T-cell (primary cell): ENCODE measurements around the gene RAE1. TPM values are rescaled to one million over a fixed set of nuclear protein-coding genes. Genes with fewer than 3 reads are reported as not detected.

ENCODE experiments used
- ATAC-seq, 4 experiments: fragments of 200-7000 bp in 3 of 4; fragments of 150-1000 bp in 1 of 4; cut with Tn5 transposase; replicated peaks in 1 of 4; 1 replicate in 3 of 4; 2 replicates in 1 of 4; pipeline ENCODE4 v1.10.0; 2021; ENCODE audit warnings: moderate library complexity in 3 of 4, mild to moderate bottlenecking in 2 of 4, moderate number of reproducible peaks in 1 of 4
- CTCF ChIA-PET, 2 donors: fragments of 300-600 bp; sonication (Branson Sonifier 250); formaldehyde crosslinking; loops; one replicate each; lab custom pipeline; 2022; ENCODE audit warnings: antibody characterized with exemption in 2 of 2; lab: Charles Lee
- POLR2A ChIA-PET, 2 donors: fragments of 300-600 bp; sonication (Branson Sonifier 250); formaldehyde crosslinking; loops; one replicate each; lab custom pipeline; 2022; ENCODE audit warnings: antibody characterized with exemption in 2 of 2; lab: Charles Lee
- DNase-seq, 35 experiments: peaks; one replicate each; pipeline versions ENCODE4 v3.0.0 to v3.0.0-alpha.2; 2013 to 2023
- H3K27ac ChIP-seq: one replicate; pipeline ENCODE4 v1.5.1; 2013; ENCODE audit warnings: low read length
- H3K27me3 ChIP-seq, 2 experiments: replicated peaks in 1 of 2; 1 replicate in 1 of 2; 2 replicates in 1 of 2; pipeline versions ENCODE4 v1.6.1 to v1.7.0; 2013; ENCODE audit warnings: low read length in 1 of 2, mixed read lengths in 1 of 2; ENCODE audit not compliant: control insufficient read depth in 2 of 2, insufficient read depth in 2 of 2; ENCODE audit errors: extremely low read depth in 1 of 2
- H3K36me3 ChIP-seq, 2 donors: 1 replicate in 1 of 2; 2 replicates in 1 of 2; pipeline versions ENCODE4 v1.6.1 to v1.7.0; 2013; ENCODE audit warnings: low read length in 1 of 2; ENCODE audit not compliant: control insufficient read depth in 2 of 2, insufficient read depth in 1 of 2; ENCODE audit errors: extremely low read depth in 1 of 2
- H3K4me1 ChIP-seq, 2 experiments: 1 replicate in 1 of 2; 2 replicates in 1 of 2; pipeline versions ENCODE4 v1.6.1 to v1.7.0; 2013; ENCODE audit warnings: low read length in 2 of 2, mixed read lengths in 1 of 2; ENCODE audit not compliant: insufficient read depth in 2 of 2, control insufficient read depth in 1 of 2; ENCODE audit errors: extremely low read depth in 1 of 2
- H3K4me3 ChIP-seq, 2 donors: 1 replicate in 1 of 2; 2 replicates in 1 of 2; pipeline versions ENCODE4 v1.5.1 to v1.7.0; 2013; ENCODE audit warnings: mild to moderate bottlenecking in 2 of 2, low read length in 1 of 2, moderate library complexity in 1 of 2; ENCODE audit not compliant: control insufficient read depth in 1 of 2; ENCODE audit errors: extremely low read depth in 1 of 2
- H3K9me3 ChIP-seq: 2 replicates; pipeline ENCODE4 v1.7.0; 2013
- H3K27ac Mint-ChIP-seq, 2 donors: one replicate each; pipeline ENCODE4 v1.8.0; 2020 to 2021; ENCODE audit warnings: mild to moderate bottlenecking in 2 of 2, mixed read lengths in 2 of 2
- H3K27me3 Mint-ChIP-seq, 2 donors: one replicate each; pipeline ENCODE4 v1.8.0; 2021 to 2022; ENCODE audit warnings: mixed read lengths in 2 of 2
- H3K36me3 Mint-ChIP-seq: one replicate; pipeline ENCODE4 v1.8.0; 2021; ENCODE audit warnings: mixed read lengths
- H3K4me1 Mint-ChIP-seq, 3 donors: one replicate each; pipeline ENCODE4 v1.8.0; 2020 to 2022; ENCODE audit warnings: mixed read lengths in 3 of 3, mild to moderate bottlenecking in 1 of 3
- H3K4me3 Mint-ChIP-seq, 3 donors: one replicate each; pipeline ENCODE4 v1.8.0; 2020 to 2022; ENCODE audit warnings: mild to moderate bottlenecking in 3 of 3, mixed read lengths in 3 of 3, moderate library complexity in 3 of 3
- H3K9me3 Mint-ChIP-seq, 3 donors: one replicate each; pipeline ENCODE4 v1.8.0; 2020 to 2022; ENCODE audit warnings: mixed read lengths in 3 of 3
- WGBS: methylation state at CpG from one replicate; pipeline ENCODE4 v1.1.5; 2013; ENCODE audit warnings: missing lambda C conversion rate; ENCODE audit not compliant: insufficient coverage; 5-methylcytosine and 5-hydroxymethylcytosine counted together
- total RNA-seq, 35 experiments: library from RNA in 6 of 35; stranded (reverse) in 6 of 35; fragments of 120-200 nt in 1 of 35; gene quantifications; one replicate each; pipeline versions ENCODE4 v1.2.1 to v1.2.4 and lab custom pipeline; 2013 to 2026

The RAE1 gene
- total RNA-seq, 5 donors from 2014 or later (not counting 1 experiment from before 2014, with no cell fraction given), result 29.0 to 41.1 (median 29.4) TPM

GRCh38 chr20:57313230-57313629 is 37.8 kb upstream of the RAE1 start:
- no peak overlapping the region for H3K4me3 Mint-ChIP-seq
- H3K4me1 ChIP-seq, result peaks cover 0 to 2% of the 10 kb centered on the region in 2 experiments
- H3K36me3 Mint-ChIP-seq, result no peaks in the 10 kb centered on the region
- H3K9me3 ChIP-seq, result no peaks in the 10 kb centered on the region
- no peaks in the 10 kb centered on the region for H3K4me1 Mint-ChIP-seq
- WGBS, result 29% methylated on average over 1 of the region's 5 CpGs
- CTCF ChIA-PET, result no interaction called here
- no peaks in the 10 kb centered on the region for H3K36me3 ChIP-seq
- no peaks in the 10 kb centered on the region for H3K9me3 Mint-ChIP-seq
- POLR2A ChIA-PET, result no interaction called here
- no peak overlapping the region for H3K27ac Mint-ChIP-seq
- ATAC-seq (no peak), DNase-seq (no peak)
- H3K4me3 ChIP-seq, result no peak overlapping the region
- no peak overlapping the region for H3K27ac ChIP-seq
- H3K27me3 ChIP-seq, result peaks cover 0 to 27% of the 10 kb centered on the region in 2 experiments
- H3K27me3 Mint-ChIP-seq, result peaks cover 13 to 15% of the 10 kb centered on the region in 2 donors

DNA sequence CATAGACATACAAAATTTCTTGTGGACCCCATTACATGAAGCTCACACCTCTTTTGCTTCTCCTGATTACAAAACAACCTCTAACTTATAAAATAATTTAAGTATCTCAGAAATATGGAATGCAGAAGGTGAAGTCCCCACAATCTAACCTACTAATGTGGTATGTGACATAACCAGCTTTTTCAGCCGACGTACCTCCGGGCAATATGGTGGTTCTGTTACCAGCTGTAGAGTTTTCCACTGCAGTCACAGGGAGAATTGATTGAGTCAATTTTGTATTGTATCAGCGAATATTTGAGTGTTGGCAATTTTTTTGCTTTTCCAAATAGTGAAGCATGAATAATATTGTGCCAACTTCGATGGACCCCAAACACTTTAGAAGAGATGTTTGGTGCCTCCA is 37.1 kb upstream of the RAE1 start:
- no peaks in the 10 kb centered on the region for H3K9me3 ChIP-seq
- Mint-ChIP-seq H3K27ac (no peak overlapping the region), H3K36me3 (no peaks in the 10 kb centered on the region), H3K9me3 (no peaks in the 10 kb centered on the region), H3K4me1 (no peaks in the 10 kb centered on the region), H3K27me3 (peaks cover 14 to 19% of the 10 kb centered on the region in 2 donors), H3K4me3 (no peak overlapping the region)
- no peak for DNase-seq
- peaks cover 0 to 25% of the 10 kb centered on the region in 2 experiments for H3K27me3 ChIP-seq
- CTCF ChIA-PET, result interaction anchor here in 1 of 2 donors (0.6 kb wide), 1 partner anchor 20 kb away, joined by 3 read pairs; no protein-coding TSS in a partner anchor
- ATAC-seq, result no peak
- POLR2A ChIA-PET, result no interaction called here
- no CpG with 5 or more reads among the region's 5 CpGs for WGBS
- H3K4me1 ChIP-seq, result peaks cover 0 to 4% of the 10 kb centered on the region in 2 experiments
- H3K27ac ChIP-seq, result no peak overlapping the region
- no peak overlapping the region for H3K4me3 ChIP-seq
- no peaks in the 10 kb centered on the region for H3K36me3 ChIP-seq

GRCh38 chr20:57315083-57315975 is 35.7 kb upstream of the RAE1 start:
- WGBS, result 70% methylated on average over 4 of the region's 8 CpGs
- Histone ChIP-seq H3K4me3 (no peak overlapping the region), H3K9me3 (no peaks in the 10 kb centered on the region), H3K36me3 (no peaks in the 10 kb centered on the region), H3K27ac (no peak overlapping the region), H3K4me1 (peaks cover 0 to 4% of the 10 kb centered on the region in 2 experiments), H3K27me3 (peaks cover 0 to 23% of the 10 kb centered on the region in 2 experiments)
- no peak for DNase-seq
- CTCF ChIA-PET, result no interaction called here
- H3K9me3 Mint-ChIP-seq, result no peaks in the 10 kb centered on the region
- H3K27me3 Mint-ChIP-seq, result peaks cover 24% of the 10 kb centered on the region in 2 donors
- H3K4me1 Mint-ChIP-seq, result no peaks in the 10 kb centered on the region
- POLR2A ChIA-PET, result interaction anchor here in 1 of 2 donors (0.5 kb wide), 1 partner anchor 113 kb away, joined by 4 read pairs; no protein-coding TSS in a partner anchor
- H3K4me3 Mint-ChIP-seq, result no peak overlapping the region
- H3K27ac Mint-ChIP-seq, result no peak overlapping the region
- H3K36me3 Mint-ChIP-seq, result no peaks in the 10 kb centered on the region
- no peak for ATAC-seq

DNA sequence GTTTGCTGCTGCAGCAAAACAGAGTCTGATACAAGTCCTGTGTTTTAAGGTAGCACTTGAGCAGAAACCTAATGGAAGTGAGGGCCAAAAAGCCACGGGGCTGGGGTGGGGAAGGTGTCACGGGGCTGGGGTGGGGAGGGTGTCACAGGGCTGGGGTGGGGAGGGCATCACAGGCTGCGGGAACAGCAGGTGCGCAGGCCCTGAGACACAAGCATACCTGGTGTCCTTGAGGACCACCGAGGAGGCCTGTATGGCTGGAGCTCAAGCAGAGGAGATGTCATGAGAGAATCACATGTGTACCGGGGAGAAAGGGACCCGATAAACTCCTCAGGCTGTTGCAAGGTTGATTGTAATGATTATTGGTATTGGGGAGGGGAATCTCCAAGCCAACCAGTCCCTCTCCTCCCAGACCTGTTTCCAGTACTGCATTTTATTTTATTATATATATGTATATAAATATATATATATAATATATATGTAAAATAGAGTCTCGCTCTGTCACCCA is 35.0 kb upstream of the RAE1 start:
- Mint-ChIP-seq H3K36me3 (no peaks in the 10 kb centered on the region), H3K4me1 (no peaks in the 10 kb centered on the region), H3K27ac (no peak overlapping the region), H3K4me3 (no peak overlapping the region), H3K27me3 (peaks cover 26 to 28% of the 10 kb centered on the region in 2 donors), H3K9me3 (no peaks in the 10 kb centered on the region)
- no peak for ATAC-seq
- peaks cover 0 to 23% of the 10 kb centered on the region in 2 experiments for H3K27me3 ChIP-seq
- no peak overlapping the region for H3K27ac ChIP-seq
- no peaks in the 10 kb centered on the region for H3K9me3 ChIP-seq
- DNase-seq, result no peak
- no peaks in the 10 kb centered on the region for H3K36me3 ChIP-seq
- peaks cover 0 to 4% of the 10 kb centered on the region in 2 experiments for H3K4me1 ChIP-seq
- POLR2A ChIA-PET, result interaction anchor here in 1 of 2 donors (0.5 kb wide), 1 partner anchor 112 kb away, joined by 4 read pairs; no protein-coding TSS in a partner anchor
- H3K4me3 ChIP-seq, result no peak overlapping the region
- 90% methylated on average over 2 of the region's 8 CpGs for WGBS
- CTCF ChIA-PET, result no interaction called here

GRCh38 chr20:57316795-57317201 is 34.3 kb upstream of the RAE1 start:
- 86% methylated on average over 8 of the region's 9 CpGs for WGBS

GRCh38 chr20:57317316-57317788 is 33.7 kb upstream of the RAE1 start:
- H3K4me3 Mint-ChIP-seq, result no peak overlapping the region
- WGBS, result 86% methylated on average over 3 of the region's 8 CpGs
- no peaks in the 10 kb centered on the region for H3K36me3 Mint-ChIP-seq
- Histone ChIP-seq H3K9me3 (no peaks in the 10 kb centered on the region), H3K4me1 (peaks cover 0 to 4% of the 10 kb centered on the region in 2 experiments), H3K27me3 (peaks cover 0 to 32% of the 10 kb centered on the region in 2 experiments), H3K4me3 (no peak overlapping the region), H3K27ac (no peak overlapping the region), H3K36me3 (no peaks in the 10 kb centered on the region)
- ATAC-seq (no peak), DNase-seq (no peak)
- H3K9me3 Mint-ChIP-seq, result no peaks in the 10 kb centered on the region
- no peak overlapping the region for H3K27ac Mint-ChIP-seq
- no peaks in the 10 kb centered on the region for H3K4me1 Mint-ChIP-seq
- CTCF ChIA-PET, result no interaction called here
- POLR2A ChIA-PET, result no interaction called here
- H3K27me3 Mint-ChIP-seq, result peaks cover 38% of the 10 kb centered on the region in 2 donors

More at GRCh38 chr20:57316795-57317201, 34.3 kb upstream of the RAE1 start:
- Mint-ChIP-seq H3K36me3 (no peaks in the 10 kb centered on the region), H3K27ac (no peak overlapping the region), H3K27me3 (peaks cover 32 to 34% of the 10 kb centered on the region in 2 donors), H3K4me1 (no peaks in the 10 kb centered on the region), H3K4me3 (no peak overlapping the region), H3K9me3 (no peaks in the 10 kb centered on the region)
- Histone ChIP-seq H3K4me1 (peaks cover 0 to 4% of the 10 kb centered on the region in 2 experiments), H3K27ac (no peak overlapping the region), H3K4me3 (no peak overlapping the region), H3K27me3 (peaks cover 0 to 28% of the 10 kb centered on the region in 2 experiments), H3K36me3 (no peaks in the 10 kb centered on the region), H3K9me3 (no peaks in the 10 kb centered on the region)
- CTCF ChIA-PET, result no interaction called here
- POLR2A ChIA-PET, result no interaction called here
- DNase-seq, result no peak
- ATAC-seq, result no peak
